NCI-H226 (cell line): ENCODE results near the gene FABP7.
"Not testable (repeated sequence)": the region's sequence is repeated elsewhere in the genome, so short reads cannot be mapped to it uniquely, and the experiment has no call there.

ENCODE experiments used
- DNase-seq: peaks from one replicate; pipeline ENCODE4 v3.0.0-alpha.2; 2015

FABP7 gene

GRCh38 chr6:122779667-122780066, at the start of gene FABP7:
Gene FABP7, plus strand, starts transcription at chr6:122779716. Its CDS starts 79 bp downstream, at chr6:122779795.
- no peak for DNase-seq

GRCh38 chr6:122730334-122730733, 49.2 kb upstream of the FABP7 start:
- no peak for DNase-seq

GRCh38 chr6:122730775-122731386, 48.6 kb upstream of the FABP7 start:
- DNase-seq, result no peak

- DNase-seq, result no peak
These were observed 46.3 kb upstream of the FABP7 start for GRCh38 chr6:122733259-122733658.

- no peak for DNase-seq
These were observed 44.8 kb upstream of the FABP7 start for GRCh38 chr6:122734529-122735395.

GRCh38 chr6:122735582-122735981, 43.9 kb upstream of the FABP7 start:
- no peak for DNase-seq

- no peak for DNase-seq
These were observed 43.4 kb upstream of the FABP7 start for GRCh38 chr6:122736163-122736562.

GRCh38 chr6:122736616-122737015, 42.9 kb upstream of the FABP7 start:
- no peak for DNase-seq

GRCh38 chr6:122740091-122740490, 39.4 kb upstream of the FABP7 start:
- DNase-seq, result no peak

GRCh38 chr6:122740936-122741335, 38.6 kb upstream of the FABP7 start:
- DNase-seq, result no peak

GRCh38 chr6:122744247-122744646, 35.3 kb upstream of the FABP7 start:
- DNase-seq, result not testable (repeated sequence)

GRCh38 chr6:122744856-122745255, 34.7 kb upstream of the FABP7 start:
- not testable (repeated sequence) for DNase-seq

- no peak for DNase-seq
These were observed 32.8 kb upstream of the FABP7 start for GRCh38 chr6:122746688-122747087.

GRCh38 chr6:122747573-122747972, 31.9 kb upstream of the FABP7 start:
- no peak for DNase-seq

- DNase-seq, result not testable (repeated sequence)
These were observed 30.6 kb upstream of the FABP7 start for GRCh38 chr6:122748945-122749344.

- no peak for DNase-seq
These were observed 30.0 kb upstream of the FABP7 start for GRCh38 chr6:122749451-122750050.

GRCh38 chr6:122751326-122751725, 28.2 kb upstream of the FABP7 start:
- DNase-seq, result no peak

GRCh38 chr6:122752459-122752858, 27.1 kb upstream of the FABP7 start:
- DNase-seq, result no peak

GRCh38 chr6:122753000-122753687, 26.4 kb upstream of the FABP7 start:
- DNase-seq, result no peak

GRCh38 chr6:122753688-122754056, 25.8 kb upstream of the FABP7 start:
- no peak for DNase-seq

GRCh38 chr6:122754191-122754731, 25.3 kb upstream of the FABP7 start:
- DNase-seq, result no peak

GRCh38 chr6:122755901-122756300, 23.6 kb upstream of the FABP7 start:
- DNase-seq, result no peak

- DNase-seq, result no peak
These were observed 20.6 kb upstream of the FABP7 start for GRCh38 chr6:122758927-122759334.
